GM23248 (cell line): ENCODE measurements around the gene UVRAG.

Experiments used
- EZH2 ChIP-seq: fragments of 200-600 bp; sonication (generic); IDR thresholded peaks from 2 replicates; pipeline ENCODE4 v1.6.1; 2018; ENCODE audit warnings: antibody characterized with exemption, mild to moderate bottlenecking; ENCODE audit not compliant: insufficient read depth, poor library complexity, severe bottlenecking
- EZH2phosphoT487 ChIP-seq: fragments of 200-600 bp; sonication (generic); IDR thresholded peaks from 2 replicates; pipeline ENCODE4 v1.6.1; 2018; ENCODE audit warnings: antibody characterized with exemption, moderate library complexity, mild to moderate bottlenecking, low read depth; ENCODE audit not compliant: insufficient read depth

- TF ChIP-seq EZH2, result no peak
- no peak for TF ChIP-seq EZH2phosphoT487
Measured at GRCh38 chr11:76115555-76115954, 300.5 kb downstream of the UVRAG start.
